ENCODE data around the gene CHD1. TPM values are rescaled to one million over a fixed set of nuclear protein-coding genes. Genes with fewer than 3 reads are reported as not detected.

The CHD1 gene
- total RNA-seq, 1 experiment from 2014 or later, result 41.8 TPM

DNA sequence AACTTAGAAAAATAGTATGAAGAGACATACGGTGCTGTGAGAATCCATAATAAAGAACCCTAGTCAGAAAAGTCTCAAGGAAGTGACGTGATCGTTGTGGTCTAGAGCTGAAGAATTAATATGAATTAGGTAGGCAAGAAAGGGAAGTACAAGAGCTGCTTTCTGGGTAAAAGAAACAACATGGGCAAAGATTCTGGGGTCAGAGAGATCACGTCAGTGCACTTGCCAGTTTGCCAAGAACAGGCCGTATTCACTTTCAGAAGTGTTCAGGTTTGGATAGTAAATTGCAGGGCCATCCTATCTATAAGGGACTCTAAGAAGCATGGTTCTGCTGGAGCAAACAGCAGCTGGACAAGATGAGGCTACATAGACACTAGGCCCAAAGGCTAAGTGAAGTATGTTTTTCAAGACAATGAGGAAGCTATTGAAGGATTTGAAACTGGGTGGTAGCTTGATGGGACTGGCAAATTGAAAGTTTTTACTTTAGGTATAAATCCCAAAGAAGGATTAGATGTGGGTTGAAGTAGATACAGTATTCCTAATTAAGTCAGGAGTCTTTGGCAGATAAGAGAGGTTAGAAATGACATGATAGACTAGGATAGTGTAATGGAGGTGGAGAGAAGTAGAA lies 4.8 kb upstream of the CHD1 start (continued):
- TF ChIP-seq, protein P1, sequence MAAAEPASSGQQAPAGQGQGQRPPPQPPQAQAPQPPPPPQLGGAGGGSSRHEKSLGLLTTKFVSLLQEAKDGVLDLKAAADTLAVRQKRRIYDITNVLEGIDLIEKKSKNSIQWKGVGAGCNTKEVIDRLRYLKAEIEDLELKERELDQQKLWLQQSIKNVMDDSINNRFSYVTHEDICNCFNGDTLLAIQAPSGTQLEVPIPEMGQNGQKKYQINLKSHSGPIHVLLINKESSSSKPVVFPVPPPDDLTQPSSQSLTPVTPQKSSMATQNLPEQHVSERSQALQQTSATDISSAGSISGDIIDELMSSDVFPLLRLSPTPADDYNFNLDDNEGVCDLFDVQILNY (CRISPR knock-in tag; IDR thresholded peaks at IDR 0.05), result no peak
- TF ChIP-seq, protein P2, sequence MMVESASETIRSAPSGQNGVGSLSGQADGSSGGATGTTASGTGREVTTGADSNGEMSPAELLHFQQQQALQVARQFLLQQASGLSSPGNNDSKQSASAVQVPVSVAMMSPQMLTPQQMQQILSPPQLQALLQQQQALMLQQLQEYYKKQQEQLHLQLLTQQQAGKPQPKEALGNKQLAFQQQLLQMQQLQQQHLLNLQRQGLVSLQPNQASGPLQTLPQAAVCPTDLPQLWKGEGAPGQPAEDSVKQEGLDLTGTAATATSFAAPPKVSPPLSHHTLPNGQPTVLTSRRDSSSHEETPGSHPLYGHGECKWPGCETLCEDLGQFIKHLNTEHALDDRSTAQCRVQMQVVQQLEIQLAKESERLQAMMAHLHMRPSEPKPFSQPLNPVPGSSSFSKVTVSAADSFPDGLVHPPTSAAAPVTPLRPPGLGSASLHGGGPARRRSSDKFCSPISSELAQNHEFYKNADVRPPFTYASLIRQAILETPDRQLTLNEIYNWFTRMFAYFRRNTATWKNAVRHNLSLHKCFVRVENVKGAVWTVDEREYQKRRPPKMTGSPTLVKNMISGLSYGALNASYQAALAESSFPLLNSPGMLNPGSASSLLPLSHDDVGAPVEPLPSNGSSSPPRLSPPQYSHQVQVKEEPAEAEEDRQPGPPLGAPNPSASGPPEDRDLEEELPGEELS (CRISPR knock-in tag; IDR thresholded peaks at IDR 0.05), result no peak
- TF ChIP-seq, protein P3, sequence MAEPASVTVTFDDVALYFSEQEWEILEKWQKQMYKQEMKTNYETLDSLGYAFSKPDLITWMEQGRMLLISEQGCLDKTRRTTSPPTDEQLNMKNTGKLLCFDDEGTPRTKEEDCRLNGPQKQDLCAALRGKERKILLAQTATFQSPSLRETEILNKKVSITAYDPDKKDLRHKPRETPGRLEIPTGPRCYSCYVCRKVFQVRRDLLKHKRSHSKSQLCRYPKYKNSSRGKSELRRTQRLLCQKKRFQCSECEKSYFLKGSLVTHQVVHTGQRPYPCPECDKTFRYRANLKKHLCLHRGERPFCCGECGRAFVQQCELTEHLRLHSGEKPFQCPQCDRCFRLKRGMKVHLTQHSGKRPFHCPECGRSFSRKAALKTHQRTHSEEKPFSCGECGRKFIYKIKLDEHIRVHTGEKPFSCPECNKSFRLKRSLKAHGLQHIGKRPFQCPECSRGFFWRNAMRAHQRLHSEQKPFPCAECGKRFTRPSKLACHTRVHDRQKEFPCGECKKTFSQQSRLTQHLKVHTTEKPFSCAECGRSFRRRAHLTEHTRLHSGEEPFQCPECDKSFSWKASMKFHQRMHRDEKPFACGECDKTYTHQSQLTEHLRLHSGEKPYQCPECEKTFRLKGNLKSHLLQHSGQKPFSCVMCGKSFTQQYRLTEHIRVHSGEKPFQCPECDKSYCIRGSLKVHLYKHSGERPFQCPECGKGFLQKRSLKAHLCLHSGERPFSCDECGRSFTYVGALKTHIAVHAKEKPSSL (CRISPR knock-in tag; conservative IDR thresholded peaks at IDR 0.05), result no peak
- TF ChIP-seq GABPB1 (CRISPR knock-in tag; IDR thresholded peaks at IDR 0.05) (no peak), NFE2L1 (CRISPR knock-in tag; IDR thresholded peaks at IDR 0.05) (no peak), ZNF317 (CRISPR knock-in tag; IDR thresholded peaks at IDR 0.05; ENCODE audit: borderline replicate concordance, low read depth) (no peak)
- TF ChIP-seq, protein P4, sequence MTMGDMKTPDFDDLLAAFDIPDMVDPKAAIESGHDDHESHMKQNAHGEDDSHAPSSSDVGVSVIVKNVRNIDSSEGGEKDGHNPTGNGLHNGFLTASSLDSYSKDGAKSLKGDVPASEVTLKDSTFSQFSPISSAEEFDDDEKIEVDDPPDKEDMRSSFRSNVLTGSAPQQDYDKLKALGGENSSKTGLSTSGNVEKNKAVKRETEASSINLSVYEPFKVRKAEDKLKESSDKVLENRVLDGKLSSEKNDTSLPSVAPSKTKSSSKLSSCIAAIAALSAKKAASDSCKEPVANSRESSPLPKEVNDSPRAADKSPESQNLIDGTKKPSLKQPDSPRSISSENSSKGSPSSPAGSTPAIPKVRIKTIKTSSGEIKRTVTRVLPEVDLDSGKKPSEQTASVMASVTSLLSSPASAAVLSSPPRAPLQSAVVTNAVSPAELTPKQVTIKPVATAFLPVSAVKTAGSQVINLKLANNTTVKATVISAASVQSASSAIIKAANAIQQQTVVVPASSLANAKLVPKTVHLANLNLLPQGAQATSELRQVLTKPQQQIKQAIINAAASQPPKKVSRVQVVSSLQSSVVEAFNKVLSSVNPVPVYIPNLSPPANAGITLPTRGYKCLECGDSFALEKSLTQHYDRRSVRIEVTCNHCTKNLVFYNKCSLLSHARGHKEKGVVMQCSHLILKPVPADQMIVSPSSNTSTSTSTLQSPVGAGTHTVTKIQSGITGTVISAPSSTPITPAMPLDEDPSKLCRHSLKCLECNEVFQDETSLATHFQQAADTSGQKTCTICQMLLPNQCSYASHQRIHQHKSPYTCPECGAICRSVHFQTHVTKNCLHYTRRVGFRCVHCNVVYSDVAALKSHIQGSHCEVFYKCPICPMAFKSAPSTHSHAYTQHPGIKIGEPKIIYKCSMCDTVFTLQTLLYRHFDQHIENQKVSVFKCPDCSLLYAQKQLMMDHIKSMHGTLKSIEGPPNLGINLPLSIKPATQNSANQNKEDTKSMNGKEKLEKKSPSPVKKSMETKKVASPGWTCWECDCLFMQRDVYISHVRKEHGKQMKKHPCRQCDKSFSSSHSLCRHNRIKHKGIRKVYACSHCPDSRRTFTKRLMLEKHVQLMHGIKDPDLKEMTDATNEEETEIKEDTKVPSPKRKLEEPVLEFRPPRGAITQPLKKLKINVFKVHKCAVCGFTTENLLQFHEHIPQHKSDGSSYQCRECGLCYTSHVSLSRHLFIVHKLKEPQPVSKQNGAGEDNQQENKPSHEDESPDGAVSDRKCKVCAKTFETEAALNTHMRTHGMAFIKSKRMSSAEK (CRISPR knock-in tag; IDR thresholded peaks at IDR 0.05; ENCODE audit: borderline replicate concordance), result no peak

DNA sequence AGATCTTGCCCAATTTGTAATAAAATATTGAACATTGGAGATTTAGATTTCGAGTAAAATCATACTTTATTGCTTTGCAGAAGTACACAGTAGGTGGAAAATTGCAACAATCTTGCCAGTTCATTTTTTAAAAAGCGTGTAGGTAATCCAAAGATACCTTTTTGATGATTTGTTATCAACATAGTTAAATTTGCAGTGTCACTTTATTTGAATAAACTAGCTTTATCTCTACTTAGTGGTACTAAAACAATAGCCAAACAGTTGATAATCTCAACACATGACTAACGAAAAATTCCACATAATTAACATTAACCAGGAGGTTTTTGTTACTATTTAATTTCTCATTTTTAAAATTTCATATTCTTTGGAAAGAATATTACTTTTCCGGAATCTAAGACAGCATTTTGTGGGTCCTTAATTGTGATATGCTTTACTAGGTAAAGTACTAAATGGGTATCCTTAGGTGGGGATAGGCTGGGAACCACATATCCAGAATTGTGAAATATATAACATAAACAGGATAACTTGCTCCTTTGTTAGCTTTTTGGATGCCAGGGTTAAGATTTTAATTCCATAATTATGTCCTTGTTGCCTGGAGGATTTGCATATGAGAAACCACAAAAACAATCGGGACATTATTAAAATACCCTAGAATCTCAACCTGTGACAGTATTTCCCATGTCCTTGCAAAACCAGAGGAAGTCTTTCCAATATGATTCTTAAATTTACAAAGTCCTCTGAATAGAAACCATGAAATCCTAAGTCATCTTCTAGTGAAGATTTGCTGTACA lies 2.4 kb upstream of the CHD1 start:
- ChIA-PET POLR2A (no interaction called here), CTCF (no interaction called here)
- no peak for ATAC-seq
- Mint-ChIP-seq H3K27ac (no peak overlapping the region), H3K9me3 (no peaks in the 10 kb centered on the region), H3K4me1 (peaks cover 28% of the 10 kb centered on the region), H3K36me3 (no peaks in the 10 kb centered on the region), H3K4me3 (0 out of 2 replicates have a peak overlapping the region, but pooled peaks have one; percentile 20), H3K27me3 (ENCODE audit: low read depth) (no peaks in the 10 kb centered on the region)
- no peak for DNase-seq (ENCODE audit: low spot score)
- TF ChIP-seq FOXP1 (CRISPR knock-in tag; IDR thresholded peaks at IDR 0.05; ENCODE audit: borderline replicate concordance), result no peak
- TF ChIP-seq, protein P5, sequence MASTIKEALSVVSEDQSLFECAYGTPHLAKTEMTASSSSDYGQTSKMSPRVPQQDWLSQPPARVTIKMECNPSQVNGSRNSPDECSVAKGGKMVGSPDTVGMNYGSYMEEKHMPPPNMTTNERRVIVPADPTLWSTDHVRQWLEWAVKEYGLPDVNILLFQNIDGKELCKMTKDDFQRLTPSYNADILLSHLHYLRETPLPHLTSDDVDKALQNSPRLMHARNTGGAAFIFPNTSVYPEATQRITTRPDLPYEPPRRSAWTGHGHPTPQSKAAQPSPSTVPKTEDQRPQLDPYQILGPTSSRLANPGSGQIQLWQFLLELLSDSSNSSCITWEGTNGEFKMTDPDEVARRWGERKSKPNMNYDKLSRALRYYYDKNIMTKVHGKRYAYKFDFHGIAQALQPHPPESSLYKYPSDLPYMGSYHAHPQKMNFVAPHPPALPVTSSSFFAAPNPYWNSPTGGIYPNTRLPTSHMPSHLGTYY (CRISPR knock-in tag; IDR thresholded peaks at IDR 0.05), result no peak
- no peak for TF ChIP-seq ZNF219 (CRISPR knock-in tag; IDR thresholded peaks at IDR 0.05; ENCODE audit: borderline replicate concordance)
- no peak for TF ChIP-seq SMAD4 (CRISPR knock-in tag; IDR thresholded peaks at IDR 0.05)
- TF ChIP-seq, protein P6, sequence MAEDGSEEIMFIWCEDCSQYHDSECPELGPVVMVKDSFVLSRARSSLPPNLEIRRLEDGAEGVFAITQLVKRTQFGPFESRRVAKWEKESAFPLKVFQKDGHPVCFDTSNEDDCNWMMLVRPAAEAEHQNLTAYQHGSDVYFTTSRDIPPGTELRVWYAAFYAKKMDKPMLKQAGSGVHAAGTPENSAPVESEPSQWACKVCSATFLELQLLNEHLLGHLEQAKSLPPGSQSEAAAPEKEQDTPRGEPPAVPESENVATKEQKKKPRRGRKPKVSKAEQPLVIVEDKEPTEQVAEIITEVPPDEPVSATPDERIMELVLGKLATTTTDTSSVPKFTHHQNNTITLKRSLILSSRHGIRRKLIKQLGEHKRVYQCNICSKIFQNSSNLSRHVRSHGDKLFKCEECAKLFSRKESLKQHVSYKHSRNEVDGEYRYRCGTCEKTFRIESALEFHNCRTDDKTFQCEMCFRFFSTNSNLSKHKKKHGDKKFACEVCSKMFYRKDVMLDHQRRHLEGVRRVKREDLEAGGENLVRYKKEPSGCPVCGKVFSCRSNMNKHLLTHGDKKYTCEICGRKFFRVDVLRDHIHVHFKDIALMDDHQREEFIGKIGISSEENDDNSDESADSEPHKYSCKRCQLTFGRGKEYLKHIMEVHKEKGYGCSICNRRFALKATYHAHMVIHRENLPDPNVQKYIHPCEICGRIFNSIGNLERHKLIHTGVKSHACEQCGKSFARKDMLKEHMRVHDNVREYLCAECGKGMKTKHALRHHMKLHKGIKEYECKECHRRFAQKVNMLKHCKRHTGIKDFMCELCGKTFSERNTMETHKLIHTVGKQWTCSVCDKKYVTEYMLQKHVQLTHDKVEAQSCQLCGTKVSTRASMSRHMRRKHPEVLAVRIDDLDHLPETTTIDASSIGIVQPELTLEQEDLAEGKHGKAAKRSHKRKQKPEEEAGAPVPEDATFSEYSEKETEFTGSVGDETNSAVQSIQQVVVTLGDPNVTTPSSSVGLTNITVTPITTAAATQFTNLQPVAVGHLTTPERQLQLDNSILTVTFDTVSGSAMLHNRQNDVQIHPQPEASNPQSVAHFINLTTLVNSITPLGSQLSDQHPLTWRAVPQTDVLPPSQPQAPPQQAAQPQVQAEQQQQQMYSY (CRISPR knock-in tag; IDR thresholded peaks at IDR 0.05), result no peak
- no peak for TF ChIP-seq NR2C2 (CRISPR knock-in tag; IDR thresholded peaks at IDR 0.05)
- TF ChIP-seq SP1 (CRISPR knock-in tag; conservative IDR thresholded peaks at IDR 0.05), result no peak
- TF ChIP-seq, protein P7, sequence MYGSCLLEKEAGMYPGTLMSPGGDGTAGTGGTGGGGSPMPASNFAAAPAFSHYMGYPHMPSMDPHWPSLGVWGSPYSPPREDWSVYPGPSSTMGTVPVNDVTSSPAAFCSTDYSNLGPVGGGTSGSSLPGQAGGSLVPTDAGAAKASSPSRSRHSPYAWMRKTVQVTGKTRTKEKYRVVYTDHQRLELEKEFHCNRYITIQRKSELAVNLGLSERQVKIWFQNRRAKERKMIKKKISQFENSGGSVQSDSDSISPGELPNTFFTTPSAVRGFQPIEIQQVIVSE (CRISPR knock-in tag; IDR thresholded peaks at IDR 0.05; ENCODE audit: borderline replicate concordance), result no peak
- no peak for TF ChIP-seq MYBL2 (CRISPR knock-in tag; IDR thresholded peaks at IDR 0.05)
- no peak for TF ChIP-seq JUN (CRISPR knock-in tag; IDR thresholded peaks at IDR 0.05)
- no peak for TF ChIP-seq RELA (CRISPR knock-in tag; IDR thresholded peaks at IDR 0.05; ENCODE audit: borderline replicate concordance)
- no peak for TF ChIP-seq ZNF671 (CRISPR knock-in tag; IDR thresholded peaks at IDR 0.05)
- no peak for TF ChIP-seq CREB1 (CRISPR knock-in tag; IDR thresholded peaks at IDR 0.05)

Measured in WTC11 (cell line).